ENCODE data around the gene GRM8.
A peak's percentile ranks its signal among the peaks of the same experiment; 100 is the strongest.
"Not testable (repeated sequence)": the region's sequence is repeated elsewhere in the genome, so short reads cannot be mapped to it uniquely, and the experiment has no call there.

The GRM8 gene

DNA sequence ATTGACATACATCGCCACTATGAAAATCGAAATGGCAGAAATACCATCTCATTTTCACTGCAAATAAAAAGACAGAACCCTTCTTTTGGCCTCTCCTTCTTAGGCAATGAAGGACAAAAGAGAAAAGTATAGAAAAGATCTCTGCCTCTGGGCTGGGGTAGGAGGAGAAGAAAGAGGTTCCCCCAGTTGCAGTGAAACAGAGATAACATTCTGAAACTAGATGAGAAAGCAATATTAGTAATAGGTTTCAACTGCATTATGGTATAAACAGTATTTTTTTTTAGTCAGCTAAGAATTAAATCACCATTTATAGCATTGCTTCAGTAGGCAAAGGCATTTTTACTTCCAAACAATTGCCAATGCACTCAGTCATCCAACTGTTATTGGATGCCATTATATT is 347.5 kb downstream of the GRM8 start:
- not testable (repeated sequence) for DNase-seq

DNA sequence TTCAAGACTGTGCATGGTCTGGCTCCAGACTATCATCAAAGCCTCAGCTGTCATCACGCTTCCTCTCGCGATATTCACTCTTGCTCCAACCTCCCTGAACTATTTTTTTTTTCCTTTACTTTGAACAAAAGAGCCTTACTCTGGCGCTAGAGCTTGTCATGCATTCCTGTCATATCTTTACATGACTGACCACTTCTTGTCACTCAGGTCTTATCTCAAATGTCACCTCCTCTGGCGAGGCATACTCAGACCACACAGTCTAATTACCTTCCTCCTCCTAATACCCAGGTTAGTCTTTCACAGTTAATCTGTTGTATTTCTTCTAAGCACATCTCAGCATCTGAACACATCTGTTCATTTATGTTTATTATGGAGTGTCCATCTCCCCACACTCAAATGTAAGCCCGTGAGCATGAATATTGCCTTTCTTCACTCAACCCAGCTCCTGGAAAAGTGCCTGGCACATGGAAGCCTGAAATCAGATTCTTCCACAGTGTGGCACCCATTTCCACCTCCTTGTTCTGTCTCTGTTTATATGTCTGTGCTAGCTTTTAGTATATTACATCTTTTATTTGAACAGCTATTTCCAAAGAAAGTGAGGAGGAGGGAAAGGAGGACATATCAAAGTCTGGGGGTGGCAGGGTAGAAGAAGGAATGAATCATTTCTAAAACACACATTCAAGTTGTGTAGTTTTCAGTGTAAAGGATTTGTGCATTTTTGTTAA is 351.5 kb downstream of the GRM8 start:
- DNase-seq: not testable (repeated sequence)

DNA sequence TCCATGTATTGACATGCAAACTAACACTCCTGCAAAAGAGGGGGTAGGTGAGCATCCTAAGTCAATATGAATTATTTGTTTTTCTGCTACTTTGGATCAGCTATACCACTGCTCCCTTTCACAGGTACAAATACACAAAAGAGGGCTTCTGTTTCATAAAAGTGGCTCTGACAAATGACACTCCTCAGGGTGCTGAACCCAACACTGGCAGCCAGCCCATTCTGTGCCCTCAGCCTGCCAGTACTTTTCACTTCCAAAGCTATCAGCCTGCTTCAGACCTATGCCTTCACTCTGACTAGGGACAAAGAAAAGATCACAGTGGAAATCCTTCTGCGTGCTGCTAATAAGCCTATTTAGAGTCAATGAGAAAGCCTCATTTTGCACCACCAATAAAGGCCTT is 364.8 kb downstream of the GRM8 start:
- not testable (repeated sequence) for DNase-seq

DNA sequence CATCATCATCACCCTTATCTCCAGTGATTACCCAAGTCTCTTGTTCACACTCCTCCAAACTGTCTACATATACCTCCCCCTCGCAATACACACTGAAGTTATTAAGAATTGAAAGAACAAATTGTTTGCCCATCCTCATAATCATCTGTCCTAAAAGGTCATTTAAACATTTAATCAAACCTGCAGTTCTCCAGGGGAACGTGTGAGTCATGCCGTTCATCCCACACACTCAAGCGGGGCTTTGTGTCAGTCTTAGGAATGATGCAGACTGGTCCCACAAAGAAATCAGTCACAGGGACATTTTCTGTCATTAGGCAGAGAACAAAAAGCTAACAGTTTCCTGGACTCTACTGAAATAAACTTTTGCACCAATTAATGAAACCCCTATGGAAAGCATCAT is 365.2 kb downstream of the GRM8 start:
- not testable (repeated sequence) for DNase-seq

DNA sequence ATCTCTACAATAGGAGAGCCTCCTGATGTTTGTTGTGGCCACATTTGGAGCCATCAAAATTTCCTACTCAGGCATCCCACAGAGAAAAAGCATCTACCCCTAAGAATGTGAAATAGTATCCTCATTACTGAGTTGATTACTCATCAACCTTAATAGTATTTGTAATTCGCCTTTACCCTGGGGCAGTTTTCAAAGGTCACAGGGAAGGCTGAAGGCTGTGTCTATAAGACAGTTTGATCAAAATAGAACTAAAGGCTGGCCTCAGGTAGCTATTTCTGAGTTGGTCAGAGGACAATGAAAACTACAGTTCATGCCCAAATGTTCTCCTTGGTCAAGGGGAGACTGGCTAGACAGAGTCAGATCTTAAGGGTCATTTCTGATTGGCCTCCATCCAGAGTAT is 370.0 kb downstream of the GRM8 start:
- not testable (repeated sequence) for DNase-seq

DNA sequence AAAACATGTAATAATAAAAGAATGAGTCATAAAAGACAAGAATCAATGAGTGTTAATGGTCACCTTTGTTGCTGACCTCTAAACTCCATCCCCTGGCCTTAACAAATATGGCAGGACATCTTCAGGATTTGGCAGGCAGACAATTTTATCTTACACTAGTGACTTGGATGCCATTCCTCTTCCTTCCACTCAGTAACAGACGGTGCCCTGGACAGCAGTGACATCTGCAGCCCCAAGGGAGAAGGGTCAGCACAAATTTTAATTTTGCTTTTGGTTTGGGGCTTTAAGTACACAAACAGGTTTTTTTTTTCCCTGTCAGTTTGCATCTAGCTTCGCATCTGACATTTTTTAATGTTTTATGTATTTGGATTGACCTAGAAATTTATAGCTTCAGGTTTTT is 370.8 kb downstream of the GRM8 start:
- not testable (repeated sequence) for DNase-seq

DNA sequence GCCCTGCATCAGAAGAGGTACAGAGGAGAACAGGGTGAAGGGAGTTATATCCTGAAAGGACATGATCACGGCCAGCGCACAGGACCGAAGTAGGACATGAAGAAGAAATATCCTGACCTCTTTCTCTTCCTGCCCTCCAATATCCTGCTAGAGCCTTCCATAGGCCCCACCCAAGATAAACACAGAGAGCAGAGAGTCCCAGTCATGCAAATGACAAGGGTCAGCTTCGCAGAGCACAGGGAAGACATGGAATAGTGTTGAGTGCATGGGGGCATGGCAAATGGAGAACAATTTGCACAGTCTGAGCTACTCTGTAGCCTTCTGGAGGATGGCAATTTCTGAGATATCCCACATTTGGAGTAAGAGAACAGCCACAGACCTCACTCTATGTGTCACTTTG is 371.4 kb downstream of the GRM8 start:
- no peak for DNase-seq

DNA sequence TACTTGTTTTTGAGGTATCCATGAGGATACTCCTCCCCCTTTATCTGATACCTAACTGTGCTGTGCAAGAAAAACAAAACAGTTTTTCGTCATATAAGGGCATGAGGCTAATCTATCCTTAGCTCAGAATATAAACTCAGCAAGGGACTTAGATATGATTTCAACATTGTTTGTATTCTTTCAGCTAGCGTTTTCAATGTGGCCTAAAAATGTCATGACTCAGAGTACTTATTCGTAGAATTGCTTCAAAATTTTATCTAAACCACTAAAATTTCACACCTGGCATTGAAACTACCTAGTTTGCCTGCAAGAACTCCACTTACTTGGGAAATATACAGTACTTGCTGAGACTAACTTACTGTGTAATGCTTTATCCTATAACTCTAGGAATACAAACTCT is 376.2 kb downstream of the GRM8 start:
- DNase-seq: not testable (repeated sequence)

DNA sequence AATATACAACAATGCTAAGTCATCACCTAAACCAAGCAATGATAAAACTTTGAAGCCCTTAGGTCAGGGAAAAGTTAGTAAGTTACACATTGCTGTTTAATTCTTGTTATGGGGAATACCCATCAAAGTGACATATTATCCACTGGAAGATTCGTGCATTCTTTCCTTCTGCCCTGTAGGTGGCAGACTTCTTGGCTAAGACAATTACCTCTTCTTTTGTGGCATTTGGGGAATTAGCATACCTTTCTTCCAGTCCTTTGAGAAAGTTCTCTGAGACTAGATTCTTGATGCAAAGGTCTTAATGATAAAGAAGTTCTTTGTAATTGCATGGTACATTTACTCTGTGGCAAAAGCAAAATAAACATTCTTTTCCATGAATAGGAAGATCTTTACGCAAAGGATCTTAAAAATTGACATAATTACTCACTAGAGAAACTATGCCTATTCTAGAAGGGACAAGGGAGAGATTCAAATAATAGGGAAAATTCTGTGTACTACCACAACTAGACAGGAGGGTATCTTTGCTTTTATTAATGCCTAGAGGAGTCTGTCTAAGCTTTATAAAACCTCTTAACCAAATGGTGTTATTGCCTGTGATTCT is 395.9 kb downstream of the GRM8 start:
- peak; percentile 8 for DNase-seq

DNA sequence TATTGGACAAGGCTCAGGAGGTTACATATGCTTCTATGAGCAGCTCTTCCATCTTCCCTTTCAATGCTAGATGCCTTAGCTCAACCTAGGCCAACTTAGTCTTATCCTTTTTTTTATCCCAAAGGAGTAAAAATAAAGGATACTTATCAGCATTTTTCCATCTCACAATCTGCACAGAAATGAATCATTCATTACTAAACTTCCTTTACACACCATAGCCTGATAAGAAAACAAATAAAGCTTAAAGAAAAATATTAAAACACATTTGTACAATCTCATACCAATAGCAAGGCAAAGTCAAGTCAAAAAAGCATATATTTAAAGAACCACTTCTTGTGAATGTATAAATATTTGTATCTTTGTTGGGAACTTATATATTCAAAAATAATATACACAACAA is 407.4 kb downstream of the GRM8 start:
- DNase-seq: no peak

DNA sequence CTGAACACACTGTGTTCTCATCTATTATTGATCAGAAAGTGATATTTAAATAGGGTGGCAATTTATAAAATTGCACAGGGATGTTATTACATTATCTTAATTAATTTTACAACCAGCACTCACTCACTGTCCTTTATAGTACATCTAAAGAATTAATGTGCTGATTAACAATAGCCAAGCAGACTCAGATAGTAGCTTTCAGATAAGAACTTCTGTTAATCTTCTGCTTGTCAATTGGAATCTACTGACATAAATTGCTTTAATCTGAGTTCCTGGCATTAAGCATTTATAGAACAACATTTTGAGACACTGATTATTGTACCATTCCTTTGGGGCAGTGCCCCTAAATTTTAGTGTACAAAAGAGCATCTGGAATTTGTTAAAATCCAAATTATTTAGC is 408.9 kb downstream of the GRM8 start:
- DNase-seq: no peak

DNA sequence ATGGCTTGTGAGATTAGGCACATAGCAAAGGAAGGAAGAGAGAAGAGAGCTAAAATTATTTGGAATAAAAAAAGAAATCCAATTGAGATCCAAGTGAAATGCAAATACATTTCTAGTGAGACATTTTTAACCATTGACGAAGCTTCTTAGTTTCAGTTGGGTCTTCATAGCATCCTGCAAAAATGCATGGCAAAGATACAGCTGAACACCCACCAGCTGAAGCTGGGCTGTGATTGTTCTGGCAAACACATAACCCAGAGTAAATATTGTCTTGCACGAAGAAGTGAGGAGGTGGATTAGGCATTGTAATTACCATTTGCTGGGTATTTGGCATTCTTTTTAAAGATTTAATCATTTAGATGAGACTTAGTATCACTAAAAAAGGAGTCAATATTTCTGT is 409.4 kb downstream of the GRM8 start:
- DNase-seq: no peak

DNA sequence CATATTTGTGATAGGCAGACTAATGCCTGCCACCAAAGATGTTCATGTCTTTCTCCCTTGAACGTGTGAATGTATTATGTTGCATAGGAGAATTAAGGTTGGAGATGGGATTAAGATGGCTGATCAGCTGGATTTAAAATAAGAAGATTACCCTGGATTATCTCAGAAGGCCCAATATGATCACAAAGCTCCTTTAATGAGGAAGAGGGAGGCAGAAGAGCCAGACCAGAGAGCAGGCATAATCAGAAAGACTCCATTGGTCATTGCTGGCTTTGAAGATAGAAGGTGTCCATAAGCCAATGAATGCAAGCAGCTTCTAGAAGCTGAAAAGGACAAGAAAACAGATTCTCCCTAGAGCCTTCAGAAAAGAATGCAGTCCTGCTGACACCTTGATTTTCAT is 410.3 kb downstream of the GRM8 start:
- DNase-seq: no peak

DNA sequence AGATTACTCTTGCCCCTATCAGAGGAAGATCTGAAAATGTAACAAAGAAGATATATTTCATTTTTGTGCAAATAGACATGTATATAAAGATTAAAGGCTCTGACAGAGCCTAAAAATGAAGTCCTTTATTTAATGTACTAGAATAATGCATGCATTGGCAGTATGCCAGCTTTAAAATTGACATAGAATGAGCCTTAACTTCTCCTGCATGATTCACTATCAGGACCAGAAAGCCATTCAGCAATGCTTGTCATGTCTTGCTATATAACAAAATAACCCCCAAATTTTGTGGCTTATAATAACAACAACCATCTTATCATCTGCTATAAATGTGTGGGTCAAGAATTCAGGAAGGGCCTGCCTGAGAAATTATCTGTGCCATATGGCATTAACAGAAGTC is 411.9 kb downstream of the GRM8 start:
- no peak for DNase-seq

DNA sequence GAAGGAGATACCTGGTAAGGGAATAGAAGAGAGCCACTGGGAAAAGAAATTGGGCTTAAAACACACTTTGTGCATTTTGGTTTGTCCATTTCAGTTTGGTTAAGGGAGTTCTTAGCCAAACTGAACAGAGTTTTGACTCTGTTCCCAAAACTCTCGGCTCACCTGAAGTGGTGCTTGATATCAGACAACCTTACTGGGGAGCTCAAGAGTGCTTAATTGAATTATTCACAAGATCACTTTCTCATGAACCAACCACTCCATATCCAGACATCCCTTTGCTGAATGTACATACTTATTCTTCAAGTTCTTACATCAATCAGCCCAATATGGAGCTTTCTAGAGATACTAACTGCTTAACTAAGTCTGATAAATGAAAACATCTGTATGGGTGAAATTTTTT is 413.1 kb downstream of the GRM8 start:
- no peak for DNase-seq

DNA sequence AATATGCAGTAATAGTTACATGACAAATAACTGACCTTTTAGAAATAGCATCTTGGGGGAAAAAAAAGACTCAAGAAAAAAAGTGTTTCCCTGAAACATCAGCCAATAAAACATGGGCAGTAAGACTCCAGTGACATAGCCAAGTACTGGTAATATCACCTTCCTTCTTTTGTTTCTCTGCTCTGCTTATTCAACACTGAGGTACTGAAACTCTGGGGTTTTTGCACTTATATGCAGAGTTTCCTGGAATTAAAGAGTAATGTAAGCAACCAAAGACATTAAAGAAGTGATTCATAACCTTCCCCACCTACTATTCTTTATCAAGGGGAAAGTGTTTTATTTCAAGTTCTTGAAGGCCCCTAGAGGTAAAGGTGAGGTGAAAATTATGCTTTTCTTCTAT is 414.5 kb downstream of the GRM8 start:
- DNase-seq: no peak

DNA sequence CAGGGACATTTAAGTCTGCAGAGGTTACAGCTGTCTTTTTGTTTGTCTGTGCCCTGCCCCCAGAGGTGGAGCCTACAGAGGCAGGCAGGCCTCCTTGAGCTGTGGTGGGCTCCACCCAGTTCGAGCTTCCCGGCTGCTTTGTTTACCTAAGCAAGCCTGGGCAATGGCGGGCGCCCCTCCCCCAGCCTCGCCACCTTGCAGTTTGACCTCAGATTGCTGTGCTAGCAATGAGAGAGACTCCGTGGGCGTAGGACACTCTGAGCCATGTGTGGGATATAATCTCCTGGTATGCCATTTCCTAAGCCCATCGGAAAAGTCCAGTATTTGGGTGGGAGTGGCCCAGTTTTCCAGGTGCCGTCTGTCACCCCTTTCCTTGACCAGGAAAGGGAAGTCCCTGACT is 421.5 kb downstream of the GRM8 start:
- not testable (repeated sequence) for DNase-seq

DNA sequence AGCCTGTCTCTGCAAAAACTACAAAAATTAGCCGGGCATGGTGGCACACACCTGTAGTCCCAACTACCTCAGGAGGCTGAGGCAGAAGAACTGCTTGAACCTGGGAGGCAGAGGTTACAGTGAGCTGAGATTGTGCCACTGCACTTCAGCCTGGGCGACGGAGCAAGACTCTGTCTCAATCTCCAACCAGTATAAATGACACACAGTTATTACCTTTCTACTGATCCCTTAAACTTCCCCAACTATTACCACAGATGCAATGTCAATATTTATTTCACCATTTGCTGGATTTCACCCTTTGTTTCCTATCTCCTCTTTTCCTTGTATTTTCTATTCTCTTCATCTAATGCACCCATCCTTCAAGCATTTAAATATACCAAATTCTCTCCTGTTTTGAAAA is 431.8 kb downstream of the GRM8 start:
- no peak for DNase-seq

DNA sequence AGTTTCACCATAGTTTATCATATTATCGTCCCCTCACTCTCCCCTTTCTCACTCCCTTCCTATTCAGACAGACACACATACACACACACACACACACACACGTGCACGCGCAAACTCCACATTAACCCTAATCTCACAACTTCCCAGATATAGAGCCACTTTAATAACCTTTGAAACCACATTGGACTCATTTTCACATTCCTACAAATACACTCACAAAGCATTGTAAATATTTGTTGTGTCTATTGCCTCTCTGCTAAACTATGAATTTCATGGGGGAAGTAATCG is 433.6 kb downstream of the GRM8 start:
- DNase-seq: no peak

DNA sequence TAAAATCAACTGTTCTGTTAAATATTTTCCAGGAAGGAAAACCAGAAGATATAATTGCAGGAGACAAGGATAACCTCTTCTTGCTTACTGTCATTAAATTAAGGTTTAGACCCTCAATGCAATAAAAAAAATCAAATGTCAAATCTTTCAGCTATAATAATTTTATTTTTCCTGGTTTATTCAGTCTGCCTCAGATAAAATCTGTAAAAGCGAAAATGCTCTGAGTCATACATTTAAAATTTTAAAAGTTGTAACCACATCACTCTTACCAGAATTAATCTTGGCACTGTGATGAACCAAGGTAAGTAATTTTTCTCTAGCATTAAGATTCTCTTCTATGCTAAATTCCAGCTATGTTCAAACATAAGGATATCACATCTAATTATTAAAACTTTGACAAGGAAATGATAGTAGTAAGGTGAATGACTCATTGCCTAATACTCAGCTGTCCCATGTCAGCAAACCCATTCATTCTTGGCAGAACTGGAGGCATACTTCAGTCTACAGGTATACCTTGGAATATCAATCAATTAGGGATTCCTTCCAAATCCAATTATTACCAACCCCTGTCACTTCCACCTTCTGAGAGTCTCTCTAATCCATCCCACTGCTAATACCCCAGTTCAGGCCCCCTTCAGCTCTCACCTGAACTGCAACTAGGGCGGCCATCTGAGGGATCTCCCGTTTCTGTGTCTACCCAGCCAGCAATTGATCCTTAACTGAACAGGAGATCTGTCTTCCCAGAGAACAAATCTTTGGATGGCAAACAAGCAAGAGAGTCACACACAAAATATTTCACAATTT is 434.1 kb downstream of the GRM8 start:
- no peak for DNase-seq

DNA sequence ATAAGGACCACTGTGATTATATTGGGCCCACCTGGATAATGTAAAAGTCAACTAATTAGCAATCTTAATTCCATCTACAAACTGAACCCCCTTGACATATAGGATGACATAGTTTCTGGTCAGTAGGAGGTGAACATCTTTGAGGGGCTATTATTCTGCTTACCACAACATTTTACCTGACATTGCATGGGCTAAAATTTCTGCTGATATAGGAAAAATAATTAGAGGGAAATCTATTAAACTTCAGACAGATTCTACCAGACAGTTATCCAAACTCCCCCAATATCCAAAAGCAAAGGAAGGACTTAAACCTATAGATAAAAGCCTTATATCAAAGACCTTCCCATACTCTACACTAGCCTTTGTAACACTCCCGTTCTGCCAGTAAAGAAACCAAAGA is 443.6 kb downstream of the GRM8 start:
- DNase-seq: no peak

DNA sequence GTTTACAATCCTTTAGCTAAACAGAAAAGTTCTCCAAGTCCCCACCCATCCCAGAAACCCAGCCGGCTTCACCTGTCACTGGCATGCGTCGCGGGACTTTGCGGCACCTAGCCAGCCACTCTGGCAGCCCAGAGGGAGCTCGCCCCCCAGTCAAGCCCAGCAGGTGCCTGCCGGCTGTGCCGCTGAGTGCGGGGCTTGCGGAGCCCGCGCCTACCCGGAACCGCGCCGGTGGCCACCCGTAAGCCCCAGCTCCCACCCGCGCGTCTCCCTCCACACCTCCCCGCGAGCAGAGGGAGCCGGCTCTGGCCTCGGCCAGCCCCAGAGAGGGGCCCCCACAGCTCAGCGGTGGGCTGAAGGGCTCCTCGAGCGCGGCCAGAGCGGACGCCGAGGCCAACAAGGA is 446.1 kb downstream of the GRM8 start:
- no peak for DNase-seq

DNA sequence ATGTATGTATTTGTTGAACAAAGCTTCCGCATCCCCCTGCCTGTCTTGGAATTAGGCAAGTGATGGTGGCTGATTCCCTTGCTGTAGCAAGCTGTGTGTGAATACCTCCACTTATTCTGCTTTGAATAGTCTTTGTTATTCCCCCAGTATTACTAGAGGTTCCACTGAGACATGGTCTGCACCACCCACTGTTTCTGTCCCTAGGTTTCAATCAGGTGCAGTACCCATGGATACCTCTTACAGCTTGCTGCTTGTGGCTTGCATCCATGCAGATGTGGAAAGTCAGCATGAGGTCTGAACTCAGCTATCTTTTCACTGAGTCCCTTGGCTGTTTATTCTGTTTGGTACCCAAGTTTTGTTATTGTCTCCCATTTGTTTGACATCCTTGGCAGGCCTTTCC is 447.4 kb downstream of the GRM8 start:
- no peak for DNase-seq

DNA sequence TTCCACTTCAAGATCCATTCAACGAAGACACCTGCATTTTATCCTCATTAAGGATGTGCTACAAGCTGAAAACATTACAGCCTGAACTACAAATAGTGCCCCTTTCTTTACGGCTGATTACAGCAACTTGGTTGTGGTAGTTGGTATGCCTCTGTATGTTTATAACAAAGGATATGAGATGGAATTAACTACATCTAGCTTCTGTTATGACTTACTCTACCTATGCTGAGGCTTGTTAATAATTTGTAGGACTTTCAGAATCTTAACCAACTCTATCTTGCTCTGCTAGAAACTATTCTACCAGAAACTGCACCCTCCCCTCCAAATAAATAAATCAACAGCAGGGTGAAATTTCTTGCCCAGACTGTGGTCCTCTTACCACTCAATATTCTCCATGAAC is 448.1 kb downstream of the GRM8 start:
- DNase-seq: no peak
